ENCODE measurements around the gene KAZN.

KAZN gene

GRCh38 chr1:14571810-14572767 is 26.4 kb upstream of the KAZN start:
- Histone ChIP-seq H3K4me1 (ENCODE audit: insufficient read depth, low read length, poor library complexity, severe bottlenecking) (no peaks in the 10 kb centered on the region), H3K9ac (ENCODE audit: low read depth, low read length, poor library complexity, severe bottlenecking) (no peak overlapping the region), H2AFZ (ENCODE audit: low read length) (no peak overlapping the region), H3K4me3 (ENCODE audit: low read length, poor library complexity, severe bottlenecking) (no peak overlapping the region), H3K9me3 (ENCODE audit: insufficient read depth, low read depth, low read length) (no peaks in the 10 kb centered on the region), H3K4me2 (ENCODE audit: low read depth, low read length, poor library complexity, severe bottlenecking) (no peak overlapping the region), H3K27me3 (ENCODE audit: insufficient read depth, low read length, poor library complexity, severe bottlenecking) (no peaks in the 10 kb centered on the region), H3K9me2 (replicated peaks; ENCODE audit: low read depth, low read length) (no peaks in the 10 kb centered on the region), H3F3A (ENCODE audit: low read depth) (no peaks in the 10 kb centered on the region), H4K20me1 (ENCODE audit: insufficient read depth, low read length, poor library complexity, severe bottlenecking) (no peaks in the 10 kb centered on the region), H3K79me2 (ENCODE audit: insufficient read depth, low read length) (no peaks in the 10 kb centered on the region), H3K36me3 (ENCODE audit: insufficient read depth, low read length) (no peaks in the 10 kb centered on the region)
- TF ChIP-seq, protein P1, sequence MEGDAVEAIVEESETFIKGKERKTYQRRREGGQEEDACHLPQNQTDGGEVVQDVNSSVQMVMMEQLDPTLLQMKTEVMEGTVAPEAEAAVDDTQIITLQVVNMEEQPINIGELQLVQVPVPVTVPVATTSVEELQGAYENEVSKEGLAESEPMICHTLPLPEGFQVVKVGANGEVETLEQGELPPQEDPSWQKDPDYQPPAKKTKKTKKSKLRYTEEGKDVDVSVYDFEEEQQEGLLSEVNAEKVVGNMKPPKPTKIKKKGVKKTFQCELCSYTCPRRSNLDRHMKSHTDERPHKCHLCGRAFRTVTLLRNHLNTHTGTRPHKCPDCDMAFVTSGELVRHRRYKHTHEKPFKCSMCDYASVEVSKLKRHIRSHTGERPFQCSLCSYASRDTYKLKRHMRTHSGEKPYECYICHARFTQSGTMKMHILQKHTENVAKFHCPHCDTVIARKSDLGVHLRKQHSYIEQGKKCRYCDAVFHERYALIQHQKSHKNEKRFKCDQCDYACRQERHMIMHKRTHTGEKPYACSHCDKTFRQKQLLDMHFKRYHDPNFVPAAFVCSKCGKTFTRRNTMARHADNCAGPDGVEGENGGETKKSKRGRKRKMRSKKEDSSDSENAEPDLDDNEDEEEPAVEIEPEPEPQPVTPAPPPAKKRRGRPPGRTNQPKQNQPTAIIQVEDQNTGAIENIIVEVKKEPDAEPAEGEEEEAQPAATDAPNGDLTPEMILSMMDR (conservative IDR thresholded peaks at IDR 0.05; ENCODE audit: low read length), result peak; percentile 34
- TF ChIP-seq EZH2phosphoT487 (IDR thresholded peaks at IDR 0.05; ENCODE audit: borderline replicate concordance), result no peak

GRCh38 chr1:14572861-14573260 is 25.6 kb upstream of the KAZN start:
- TF ChIP-seq, protein P1 (conservative IDR thresholded peaks at IDR 0.05; ENCODE audit: low read length), result no peak
- no peak for TF ChIP-seq EZH2phosphoT487 (IDR thresholded peaks at IDR 0.05; ENCODE audit: borderline replicate concordance)
- H3K27me3 ChIP-seq (ENCODE audit: insufficient read depth, low read length, poor library complexity, severe bottlenecking), result no peaks in the 10 kb centered on the region
- no peak overlapping the region for H2AFZ ChIP-seq (ENCODE audit: low read length)

GRCh38 chr1:14576155-14576554 is 22.3 kb upstream of the KAZN start:
- no peaks in the 10 kb centered on the region for H3K79me2 ChIP-seq (ENCODE audit: insufficient read depth, low read length)
- no peak overlapping the region for H3K9ac ChIP-seq (ENCODE audit: low read depth, low read length, poor library complexity, severe bottlenecking)
- no peaks in the 10 kb centered on the region for H3K27me3 ChIP-seq (ENCODE audit: insufficient read depth, low read length, poor library complexity, severe bottlenecking)
- H3K4me3 ChIP-seq (ENCODE audit: low read length, poor library complexity, severe bottlenecking), result no peak overlapping the region
- no peaks in the 10 kb centered on the region for H3K4me1 ChIP-seq (ENCODE audit: insufficient read depth, low read length, poor library complexity, severe bottlenecking)
- H3K9me3 ChIP-seq (ENCODE audit: insufficient read depth, low read depth, low read length), result no peaks in the 10 kb centered on the region
- no peak overlapping the region for H3K4me2 ChIP-seq (ENCODE audit: low read depth, low read length, poor library complexity, severe bottlenecking)
- H2AFZ ChIP-seq (ENCODE audit: low read length), result no peak overlapping the region
- no peaks in the 10 kb centered on the region for H3K36me3 ChIP-seq (ENCODE audit: insufficient read depth, low read length)
- no peaks in the 10 kb centered on the region for H3K9me2 ChIP-seq (replicated peaks; ENCODE audit: low read depth, low read length)
- H3F3A ChIP-seq (ENCODE audit: low read depth), result no peaks in the 10 kb centered on the region
- no peaks in the 10 kb centered on the region for H4K20me1 ChIP-seq (ENCODE audit: insufficient read depth, low read length, poor library complexity, severe bottlenecking)
- TF ChIP-seq, protein P1 (conservative IDR thresholded peaks at IDR 0.05; ENCODE audit: low read length), result no peak
- TF ChIP-seq EZH2phosphoT487 (IDR thresholded peaks at IDR 0.05; ENCODE audit: borderline replicate concordance), result no peak

More at GRCh38 chr1:14572861-14573260, 25.6 kb upstream of the KAZN start:
- Histone ChIP-seq H4K20me1 (ENCODE audit: insufficient read depth, low read length, poor library complexity, severe bottlenecking) (no peaks in the 10 kb centered on the region), H3K79me2 (ENCODE audit: insufficient read depth, low read length) (no peaks in the 10 kb centered on the region), H3K36me3 (ENCODE audit: insufficient read depth, low read length) (no peaks in the 10 kb centered on the region), H3F3A (ENCODE audit: low read depth) (no peaks in the 10 kb centered on the region), H3K4me2 (ENCODE audit: low read depth, low read length, poor library complexity, severe bottlenecking) (no peak overlapping the region), H3K9me2 (replicated peaks; ENCODE audit: low read depth, low read length) (no peaks in the 10 kb centered on the region), H3K4me3 (ENCODE audit: low read length, poor library complexity, severe bottlenecking) (no peak overlapping the region), H3K9ac (ENCODE audit: low read depth, low read length, poor library complexity, severe bottlenecking) (no peak overlapping the region), H3K4me1 (ENCODE audit: insufficient read depth, low read length, poor library complexity, severe bottlenecking) (no peaks in the 10 kb centered on the region), H3K9me3 (ENCODE audit: insufficient read depth, low read depth, low read length) (no peaks in the 10 kb centered on the region)
